PC-9 (cell line): ENCODE results near the gene ASB8. TPM values are rescaled to one million over a fixed set of nuclear protein-coding genes. Genes with fewer than 3 reads are reported as not detected.

Experiments used
- BruUV-seq: library from RNA; stranded (reverse); fragments of 400-500 nt; replicated peaks from 2 replicates; lab custom pipeline; 2021; lab: Mats Ljungman, UMichigan
- CTCF ChIA-PET: fragments of 300-600 bp; sonication (Branson Sonifier 250); formaldehyde crosslinking; loops from one replicate; lab custom pipeline; 2022; ENCODE audit warnings: antibody characterized with exemption; lab: Charles Lee
- POLR2A ChIA-PET: fragments of 300-600 bp; sonication (Branson Sonifier 250); formaldehyde crosslinking; loops from one replicate; lab custom pipeline; 2022; ENCODE audit warnings: antibody characterized with exemption; ENCODE audit not compliant: unreplicated experiment; lab: Charles Lee
- DNase-seq, 2 experiments: peaks; one replicate each; pipeline versions ENCODE4 v3.0.0 to v3.0.0-alpha.2; 2015 to 2022; ENCODE audit warnings: mixed read lengths in 1 of 2
- H2AFZ ChIP-seq: fragments of 200-600 bp; sonication (generic); 2 replicates; pipeline ENCODE4 v1.8.1; 2017; ENCODE audit warnings: antibody characterized with exemption
- H3F3A ChIP-seq: fragments of 200-600 bp; sonication (generic); 2 replicates; pipeline ENCODE4 v1.8.1; 2017; ENCODE audit warnings: antibody characterized with exemption, mild to moderate bottlenecking, low read depth; ENCODE audit not compliant: insufficient read depth
- H3K27ac ChIP-seq: fragments of 200-600 bp; sonication (generic); 2 replicates; pipeline ENCODE4 v1.6.1; 2016; ENCODE audit warnings: mixed run types
- H3K27me3 ChIP-seq: fragments of 200-600 bp; sonication (generic); 2 replicates; pipeline ENCODE4 v1.6.1; 2016; ENCODE audit warnings: low read depth, mixed run types; ENCODE audit not compliant: insufficient read depth
- H3K36me3 ChIP-seq: fragments of 200-600 bp; sonication (generic); 2 replicates; pipeline ENCODE4 v1.6.1; 2016; ENCODE audit warnings: low read depth, mixed run types
- H3K4me1 ChIP-seq: fragments of 200-600 bp; sonication (generic); replicated peaks from 2 replicates; pipeline ENCODE4 v1.6.1; 2016; ENCODE audit warnings: mixed run types; ENCODE audit not compliant: insufficient read depth
- H3K4me2 ChIP-seq: fragments of 200-600 bp; sonication (generic); 2 replicates; pipeline ENCODE4 v1.6.1; 2017; ENCODE audit warnings: mixed run types
- H3K4me3 ChIP-seq: fragments of 200-600 bp; sonication (generic); 2 replicates; pipeline ENCODE4 v1.6.1; 2016; ENCODE audit warnings: mixed run types
- H3K79me2 ChIP-seq: fragments of 200-600 bp; sonication (generic); 2 replicates; pipeline ENCODE4 v1.6.1; 2017; ENCODE audit warnings: low read depth, mixed run types
- H3K9me2 ChIP-seq: fragments of 200-600 bp; sonication (generic); 2 replicates; pipeline ENCODE4 v1.8.1; 2017; ENCODE audit warnings: mild to moderate bottlenecking; ENCODE audit not compliant: insufficient read depth
- H3K9me3 ChIP-seq: fragments of 200-600 bp; sonication (generic); 2 replicates; pipeline ENCODE4 v1.8.1; 2016; ENCODE audit warnings: low read depth; ENCODE audit not compliant: insufficient read depth
- H4K20me1 ChIP-seq: fragments of 200-600 bp; sonication (generic); 2 replicates; pipeline ENCODE4 v1.8.1; 2017; ENCODE audit not compliant: insufficient read depth
- CTCF ChIP-seq: fragments of 200-600 bp; sonication (generic); conservative IDR thresholded peaks from 2 replicates; pipeline ENCODE4 v1.6.1; 2017; ENCODE audit warnings: mixed run types, antibody characterized with exemption, mild to moderate bottlenecking, moderate library complexity
- EZH2 ChIP-seq: fragments of 200-600 bp; sonication (generic); IDR thresholded peaks from 2 replicates; pipeline ENCODE4 v1.8.0; 2017; ENCODE audit warnings: antibody characterized with exemption, low read depth
- intact Hi-C: fragments of 100-400 bp; cut with micrococcal nuclease; formaldehyde crosslinking; loops from one replicate; pipeline ENCODE4 v1.10.0; 2022; ENCODE audit not compliant: unreplicated experiment
- total RNA-seq: library from RNA; stranded (reverse); gene quantifications from 2 replicates; pipeline ENCODE4 v1.2.3, GENCODE V29; 2021

ASB8 gene
- total RNA-seq, 1 experiment from 2014 or later, result 25.1 TPM

- TF ChIP-seq EZH2, result no peak
- no peak for TF ChIP-seq CTCF
- CTCF ChIA-PET, result no interaction called here
- BruUV-seq, result no TSS peak
- peaks cover 18% of the 10 kb centered on the region; the same call in 1 of the 2 replicates for H3F3A ChIP-seq
- intact Hi-C loops, result loop anchor here (5.0 kb wide), 2 partner anchors 48 to 207 kb away; partner anchors contain the start of genes ASB8 and VDR
- no peak overlapping the region for H2AFZ ChIP-seq
- no peaks in the 10 kb centered on the region for H3K9me3 ChIP-seq
- no peak overlapping the region for H3K27ac ChIP-seq
- no peaks in the 10 kb centered on the region for H4K20me1 ChIP-seq
- no peak overlapping the region for H3K4me3 ChIP-seq
- H3K79me2 ChIP-seq, result peaks cover 12% of the 10 kb centered on the region
- no peaks in the 10 kb centered on the region for H3K36me3 ChIP-seq
- no peaks in the 10 kb centered on the region for H3K9me2 ChIP-seq
- H3K4me1 ChIP-seq, result peaks cover 27% of the 10 kb centered on the region
- DNase-seq, result no peak
- no peak overlapping the region for H3K4me2 ChIP-seq
- H3K27me3 ChIP-seq, result no peaks in the 10 kb centered on the region
- POLR2A ChIA-PET, result no interaction called here
Observed at GRCh38 chr12:48109424-48109823, 47.9 kb downstream of the ASB8 start.

GRCh38 chr12:48106681-48107613, 50.4 kb downstream of the ASB8 start:
- Histone ChIP-seq H3K79me2 (peaks cover 31% of the 10 kb centered on the region), H3K9me3 (no peaks in the 10 kb centered on the region), H3F3A (peaks cover 20% of the 10 kb centered on the region; the same call in 1 of the 2 replicates), H3K27ac (peak overlapping the region; percentile 80), H2AFZ (peak overlapping the region; percentile 96), H3K27me3 (no peaks in the 10 kb centered on the region), H3K4me3 (peak overlapping the region; percentile 76), H3K4me2 (peak overlapping the region; percentile 91), H3K9me2 (no peaks in the 10 kb centered on the region), H4K20me1 (no peaks in the 10 kb centered on the region), H3K4me1 (peaks cover 30% of the 10 kb centered on the region), H3K36me3 (no peaks in the 10 kb centered on the region)
- TF ChIP-seq EZH2 (no peak), CTCF (no peak)
- TSS peak; percentile 81 for BruUV-seq
- no peak for DNase-seq
- POLR2A ChIA-PET, result no interaction called here
- intact Hi-C loops, result loop anchor here (5.0 kb wide), 2 partner anchors 50 to 205 kb away; partner anchors contain the start of genes ASB8 and VDR
- CTCF ChIA-PET, result no interaction called here

- TF ChIP-seq CTCF, result no peak; the same call in 1 of the 2 replicates
- no peak for TF ChIP-seq EZH2
- Histone ChIP-seq H3K4me2 (peak within 1 kb of the TSS; percentile 91), H3K4me3 (peak within 1 kb of the TSS; percentile 76), H3F3A (peaks cover 20% of the 10 kb centered on the region; the same call in 1 of the 2 replicates), H3K27ac (peak within 1 kb of the TSS; percentile 80), H3K9me3 (no peaks in the 10 kb centered on the region), H3K4me1 (peaks cover 29% of the 10 kb centered on the region), H3K9me2 (no peaks in the 10 kb centered on the region), H3K79me2 (peaks cover 40% of the 10 kb centered on the region), H3K36me3 (no peaks in the 10 kb centered on the region; the same call in 1 of the 2 replicates), H4K20me1 (no peaks in the 10 kb centered on the region), H3K27me3 (no peaks in the 10 kb centered on the region), H2AFZ (peak within 1 kb of the TSS; percentile 96)
- intact Hi-C loops, result loop anchor here (5.0 kb wide), 2 partner anchors 51 to 204 kb away; partner anchors contain the start of genes ASB8 and VDR
- no TSS peak for BruUV-seq
- POLR2A ChIA-PET, result interaction anchor here (0.5 to 0.8 kb wide), 3 partner anchors 10 to 683 kb away, joined by 4 to 6 read pairs (median 4); no protein-coding TSS in a partner anchor
- CTCF ChIA-PET, result interaction anchor here (1.1 kb wide), 1 partner anchor 143 kb away, joined by 4 read pairs; the partner anchor contains the start of gene TMEM106C
- DNase-seq, result peak; percentile 61 to 84
Observed at GRCh38 chr12:48105867-48106680, 51.2 kb downstream of the ASB8 start, which contains the start of gene SENP1. SENP1 (minus strand) TSS chr12:48106079; CDS start chr12:48101472, 4,607 bp downstream.
